Measurements from ENCODE around the gene XPO4.
"Not testable (repeated sequence)": the region's sequence is repeated elsewhere in the genome, so short reads cannot be mapped to it uniquely, and the experiment has no call there.

GRCh38 chr13:20890540-20890939, 12.0 kb downstream of the XPO4 start:
- TF ChIP-seq NCOA1 (CRISPR knock-in tag; IDR thresholded peaks at IDR 0.05); SRF (IDR thresholded peaks at IDR 0.05; ENCODE audit: low read depth, low read length); CTCF (CRISPR knock-in tag; IDR thresholded peaks at IDR 0.05); SIN3B (IDR thresholded peaks at IDR 0.05; ENCODE audit: low read length): not testable (repeated sequence)

Data from HepG2 (cell line).